ENCODE measurements around the gene PIH1D2. TPM values are rescaled to one million over a fixed set of nuclear protein-coding genes. Genes with fewer than 3 reads are reported as not detected.

PIH1D2 gene

GRCh38 chr11:112019066-112019465 lies 54.8 kb downstream of the PIH1D2 start:
- DNase-seq, result no peak
- no peak overlapping the region for H4K91ac ChIP-seq (ENCODE audit: low read length)
- H3K14ac ChIP-seq (ENCODE audit: low read length in 2 of 2), result no peak overlapping the region
- H3K23ac ChIP-seq (ENCODE audit: low read length in 2 of 2), result no peak overlapping the region
- no peak overlapping the region for H3K9ac ChIP-seq (ENCODE audit: low read length)
- peaks cover 6 to 39% of the 10 kb centered on the region in 2 experiments for H3K36me3 ChIP-seq (ENCODE audit: control insufficient read depth in 1 of 2, insufficient read depth in 2 of 2, low read depth in 1 of 2, low read length in 2 of 2)
- peaks cover under 1% of the 10 kb centered on the region for H3K4me1 ChIP-seq (ENCODE audit: control insufficient read depth, insufficient read depth, low read depth, low read length)
- H2AK5ac ChIP-seq (ENCODE audit: low read length, severe bottlenecking), result no peak overlapping the region
- H3K79me1 ChIP-seq (replicated peaks; ENCODE audit: low read length, poor library complexity, severe bottlenecking), result no peaks in the 10 kb centered on the region
- H3K9me3 ChIP-seq (ENCODE audit: control insufficient read depth, low read length), result no peaks in the 10 kb centered on the region
- H4K8ac ChIP-seq (ENCODE audit: low read length), result no peak overlapping the region
- H2AFZ ChIP-seq (ENCODE audit: low read depth, low read length), result no peak overlapping the region
- no peak overlapping the region for H3K4me3 ChIP-seq (ENCODE audit: insufficient read depth in 1 of 2, low read depth in 1 of 2, low read length in 2 of 2)
- H2BK120ac ChIP-seq (ENCODE audit: low read depth, low read length), result no peak overlapping the region
- H3K4ac ChIP-seq (ENCODE audit: low read depth in 1 of 2, low read length in 2 of 2), result no peak overlapping the region
- no peak overlapping the region for H3K18ac ChIP-seq (ENCODE audit: low read depth in 1 of 2, low read length in 2 of 2)
- H3K27me3 ChIP-seq (ENCODE audit: control insufficient read depth in 1 of 2, insufficient read depth in 1 of 2, low read length in 2 of 2), result no peaks in the 10 kb centered on the region
- 83% methylated on average over 5 of the region's 5 CpGs for whole genome bisulfite sequencing
- no peak overlapping the region for H2BK12ac ChIP-seq (ENCODE audit: low read length in 2 of 2)
- no peak overlapping the region for H2BK5ac ChIP-seq (ENCODE audit: low read depth, low read length, poor library complexity, severe bottlenecking)
- H2BK15ac ChIP-seq (ENCODE audit: low read depth, poor library complexity, severe bottlenecking), result no peak overlapping the region
- no peak overlapping the region for H3K4me2 ChIP-seq (ENCODE audit: low read length, poor library complexity, severe bottlenecking)
- no peak overlapping the region for H3K27ac ChIP-seq (ENCODE audit: low read length, poor library complexity, severe bottlenecking)

Small RNAs within 50 kb of the gene (small RNA-seq; reads per million reads assigned to genes)
- gene AP000907.3 (ENCODE audit: low read depth) (not detected), gene RNU6-893P (ENCODE audit: low read depth) (not detected)
